Endothelial cell (in vitro differentiated cells): ENCODE data around the gene LTB4R. TPM values are rescaled to one million over a fixed set of nuclear protein-coding genes. Genes with fewer than 3 reads are reported as not detected.
A peak's percentile ranks its signal among the peaks of the same experiment; 100 is the strongest.

ENCODE experiments used
- DNase-seq: peaks from one replicate; pipeline ENCODE4 v3.0.0; 2021; ENCODE audit warnings: low spot score
- H3K27ac Mint-ChIP-seq: one replicate; pipeline ENCODE4 v1.8.0; 2021; ENCODE audit warnings: mixed read lengths, inconsistent platforms; ENCODE audit not compliant: unreplicated experiment
- H3K27me3 Mint-ChIP-seq: one replicate; pipeline ENCODE4 v1.8.0; 2021; ENCODE audit warnings: mild to moderate bottlenecking, moderate library complexity, mixed read lengths, inconsistent platforms; ENCODE audit not compliant: unreplicated experiment
- H3K36me3 Mint-ChIP-seq: one replicate; pipeline ENCODE4 v1.8.0; 2021; ENCODE audit warnings: mild to moderate bottlenecking, low read depth, mixed read lengths, inconsistent platforms; ENCODE audit not compliant: unreplicated experiment
- H3K4me1 Mint-ChIP-seq: one replicate; pipeline ENCODE4 v1.8.0; 2021; ENCODE audit warnings: mild to moderate bottlenecking, mixed read lengths, inconsistent platforms; ENCODE audit not compliant: unreplicated experiment
- H3K4me3 Mint-ChIP-seq: one replicate; pipeline ENCODE4 v1.8.0; 2021; ENCODE audit warnings: mild to moderate bottlenecking, mixed read lengths, inconsistent platforms; ENCODE audit not compliant: unreplicated experiment
- H3K9me3 Mint-ChIP-seq: one replicate; pipeline ENCODE4 v1.8.0; 2021; ENCODE audit warnings: mixed read lengths, inconsistent platforms; ENCODE audit not compliant: unreplicated experiment
- total RNA-seq: library from RNA; stranded (reverse); fragmentation: NEBNext Ultra II Directional; extraction: Animal tissue kit (Norgen Biotek cat#: 25700); gene quantifications from one replicate; pipeline ENCODE4 v1.2.1, GENCODE V29; 2021; ENCODE audit not compliant: unreplicated experiment
- TF ChIP-seq, protein P1 (sequence below): fragments of 200-600 bp; sonication (generic); IDR thresholded peaks from one replicate; pipeline ENCODE4 v1.5.0; 2021; ENCODE audit warnings: antibody characterized with exemption; ENCODE audit not compliant: unreplicated experiment

The LTB4R gene
- total RNA-seq, 1 donor from 2014 or later, result 9.5 TPM

DNA sequence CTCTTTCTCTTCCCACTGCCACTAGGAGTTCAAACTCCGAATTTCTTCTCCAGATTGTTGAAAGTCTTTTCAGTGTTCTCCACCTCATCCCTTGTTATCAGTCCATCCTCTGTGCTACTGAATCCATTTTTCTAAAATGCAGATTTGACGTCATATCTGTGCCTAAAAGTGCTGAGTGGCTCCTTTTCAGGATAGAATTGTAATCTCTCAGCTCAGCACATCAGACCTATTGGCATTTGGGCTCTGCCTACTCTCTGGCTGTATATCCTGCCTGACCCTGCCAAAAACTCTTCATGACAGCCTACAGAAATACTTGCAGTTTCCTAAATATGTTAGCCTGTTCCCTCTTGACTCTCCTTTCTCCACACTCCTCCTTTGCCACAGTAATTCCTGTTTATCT is 38.8 kb upstream of the LTB4R start:
- Mint-ChIP-seq H3K27ac (no peak overlapping the region), H3K4me3 (peak overlapping the region; percentile 91), H3K27me3 (peaks cover 7% of the 10 kb centered on the region), H3K4me1 (peaks cover 10% of the 10 kb centered on the region), H3K9me3 (no peaks in the 10 kb centered on the region), H3K36me3 (peaks cover 9% of the 10 kb centered on the region)
- TF ChIP-seq, protein P1, sequence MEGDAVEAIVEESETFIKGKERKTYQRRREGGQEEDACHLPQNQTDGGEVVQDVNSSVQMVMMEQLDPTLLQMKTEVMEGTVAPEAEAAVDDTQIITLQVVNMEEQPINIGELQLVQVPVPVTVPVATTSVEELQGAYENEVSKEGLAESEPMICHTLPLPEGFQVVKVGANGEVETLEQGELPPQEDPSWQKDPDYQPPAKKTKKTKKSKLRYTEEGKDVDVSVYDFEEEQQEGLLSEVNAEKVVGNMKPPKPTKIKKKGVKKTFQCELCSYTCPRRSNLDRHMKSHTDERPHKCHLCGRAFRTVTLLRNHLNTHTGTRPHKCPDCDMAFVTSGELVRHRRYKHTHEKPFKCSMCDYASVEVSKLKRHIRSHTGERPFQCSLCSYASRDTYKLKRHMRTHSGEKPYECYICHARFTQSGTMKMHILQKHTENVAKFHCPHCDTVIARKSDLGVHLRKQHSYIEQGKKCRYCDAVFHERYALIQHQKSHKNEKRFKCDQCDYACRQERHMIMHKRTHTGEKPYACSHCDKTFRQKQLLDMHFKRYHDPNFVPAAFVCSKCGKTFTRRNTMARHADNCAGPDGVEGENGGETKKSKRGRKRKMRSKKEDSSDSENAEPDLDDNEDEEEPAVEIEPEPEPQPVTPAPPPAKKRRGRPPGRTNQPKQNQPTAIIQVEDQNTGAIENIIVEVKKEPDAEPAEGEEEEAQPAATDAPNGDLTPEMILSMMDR, result no peak
- no peak for DNase-seq

DNA sequence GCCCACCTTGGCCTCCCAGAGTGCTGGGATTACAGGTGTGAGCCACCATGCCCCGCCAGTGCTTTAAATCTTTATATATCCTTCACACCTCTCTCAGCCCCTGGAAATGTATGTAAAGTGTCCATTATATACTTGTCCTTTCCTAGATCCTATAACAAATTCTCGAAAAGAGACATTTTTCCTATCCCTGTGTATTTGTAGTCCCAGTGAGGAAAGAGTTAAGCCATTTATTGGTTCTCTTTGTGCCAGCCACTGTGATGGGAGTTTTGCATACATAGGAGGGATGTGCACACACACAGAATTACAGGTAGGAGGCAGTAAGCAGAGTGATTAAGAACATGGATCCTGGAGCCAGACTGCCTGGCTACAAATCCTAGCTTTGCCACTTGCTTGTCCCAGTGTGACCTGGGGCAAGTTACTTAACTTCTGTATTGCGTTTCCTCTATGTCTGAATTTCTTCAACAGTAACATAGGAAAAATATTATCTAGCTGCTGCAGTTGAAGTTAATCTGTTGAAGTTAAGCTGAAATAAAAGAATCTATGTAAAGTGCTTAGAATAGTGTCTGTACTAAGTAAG is 37.8 kb upstream of the LTB4R start:
- peaks cover 8% of the 10 kb centered on the region for H3K36me3 Mint-ChIP-seq
- no peak overlapping the region for H3K27ac Mint-ChIP-seq
- peaks cover 17% of the 10 kb centered on the region for H3K4me1 Mint-ChIP-seq
- TF ChIP-seq, protein P1, result no peak
- peaks cover 10% of the 10 kb centered on the region for H3K27me3 Mint-ChIP-seq
- no peak overlapping the region for H3K4me3 Mint-ChIP-seq
- no peak for DNase-seq
- H3K9me3 Mint-ChIP-seq, result no peaks in the 10 kb centered on the region

DNA sequence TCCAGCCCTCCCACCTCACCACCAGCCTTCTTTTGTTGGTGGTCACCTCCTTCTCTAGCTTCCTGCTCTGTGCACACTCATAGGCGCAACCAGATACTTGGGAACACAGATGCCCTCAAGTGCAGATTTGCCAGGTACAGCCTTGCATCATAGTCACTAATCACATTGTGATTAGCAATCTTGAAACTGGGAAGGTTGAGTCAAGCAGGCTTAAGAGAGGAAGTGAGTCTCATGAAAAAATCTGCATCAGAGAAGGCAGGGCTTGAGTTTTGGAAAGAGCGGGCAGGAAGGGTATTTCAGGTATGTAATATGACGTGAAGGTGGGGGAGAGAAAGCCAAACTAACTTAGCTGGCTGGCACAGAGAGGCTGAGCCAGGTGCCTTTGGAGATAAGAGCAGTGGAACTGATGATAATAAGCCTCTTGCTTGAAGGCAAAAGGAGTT is 37.2 kb upstream of the LTB4R start:
- DNase-seq, result no peak
- H3K27ac Mint-ChIP-seq, result no peak overlapping the region
- H3K36me3 Mint-ChIP-seq, result peaks cover 8% of the 10 kb centered on the region
- no peaks in the 10 kb centered on the region for H3K9me3 Mint-ChIP-seq
- H3K4me3 Mint-ChIP-seq, result no peak overlapping the region
- H3K4me1 Mint-ChIP-seq, result peaks cover 17% of the 10 kb centered on the region
- TF ChIP-seq, protein P1, result no peak
- H3K27me3 Mint-ChIP-seq, result peaks cover 10% of the 10 kb centered on the region

DNA sequence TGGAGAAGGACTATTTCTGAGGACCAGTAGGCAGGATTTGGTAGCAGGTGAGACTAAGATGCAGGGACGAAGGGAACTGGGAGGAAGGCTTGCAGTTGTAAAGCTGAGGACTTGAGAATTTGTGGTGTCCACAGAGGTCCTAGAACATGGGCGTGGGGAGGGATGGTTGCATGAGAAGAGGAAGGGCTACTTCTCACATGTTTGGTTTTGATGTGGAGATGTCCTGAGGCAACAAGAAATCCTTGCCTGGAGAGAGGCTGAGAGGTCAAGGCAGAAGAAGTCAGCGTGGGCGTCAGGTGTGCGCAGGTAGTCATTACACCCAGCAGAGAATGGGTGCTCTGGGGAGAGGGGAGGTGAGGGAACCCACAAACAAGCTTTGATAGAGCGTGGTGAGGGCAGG is 34.2 kb upstream of the LTB4R start:
- Mint-ChIP-seq H3K4me3 (no peak overlapping the region), H3K4me1 (peaks cover 13% of the 10 kb centered on the region), H3K27me3 (peaks cover 10% of the 10 kb centered on the region), H3K9me3 (no peaks in the 10 kb centered on the region), H3K36me3 (peaks cover 3% of the 10 kb centered on the region), H3K27ac (no peak overlapping the region)
- no peak for DNase-seq
- TF ChIP-seq, protein P1, result no peak

DNA sequence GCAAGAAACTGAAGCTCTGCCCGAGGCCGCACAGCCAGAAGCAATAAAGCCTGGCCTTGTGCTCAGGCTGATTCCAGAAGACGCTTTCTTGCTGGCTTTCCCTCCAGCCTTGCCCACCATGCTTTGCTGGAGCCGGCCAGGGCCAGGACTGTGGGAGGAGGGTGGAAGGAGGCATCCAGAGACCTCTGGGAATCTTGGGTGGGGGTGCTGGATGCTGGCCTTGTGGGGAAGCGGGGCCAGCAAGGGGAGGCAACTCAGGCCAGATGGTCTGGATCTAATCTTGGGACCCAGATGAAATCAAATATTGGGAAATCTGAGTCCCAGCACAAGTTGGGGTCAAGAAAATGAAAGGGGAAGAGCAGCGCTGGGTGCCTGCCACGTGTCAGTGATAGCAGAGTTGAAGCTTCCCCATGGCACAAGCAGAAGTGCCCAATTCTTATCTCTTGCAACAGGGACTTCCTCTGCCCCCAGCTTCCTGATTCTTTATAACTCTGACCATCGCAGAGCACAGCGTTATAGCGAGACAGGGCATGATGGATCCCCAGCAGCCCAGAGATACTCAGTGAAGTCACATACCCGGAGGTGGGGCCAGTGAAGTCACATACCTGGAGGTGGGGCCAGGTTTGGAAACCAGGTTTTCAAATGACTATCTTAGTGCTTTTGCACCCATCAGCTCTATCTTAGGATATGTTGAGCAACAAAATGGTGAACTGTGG is 33.5 kb upstream of the LTB4R start:
- TF ChIP-seq, protein P1, result no peak
- Mint-ChIP-seq H3K27ac (no peak overlapping the region), H3K36me3 (peaks cover 3% of the 10 kb centered on the region)

More for the DNA sequence above, 33.5 kb upstream of the LTB4R start:
- Mint-ChIP-seq H3K4me1 (peaks cover 8% of the 10 kb centered on the region), H3K9me3 (no peaks in the 10 kb centered on the region), H3K4me3 (no peak overlapping the region), H3K27me3 (peaks cover 11% of the 10 kb centered on the region)
- DNase-seq, result no peak
